Stimulated activated CD8-positive, alpha-beta memory T cell treated with anti-CD3 and anti-CD28 coated beads, Interleukin-12 subunit alpha, Interleukin-12 subunit beta, amount 100 ng/mL, for 24 hours (primary cell): ENCODE measurements around the gene PARK7.

Experiments
- DNase-seq: peaks from one replicate; pipeline ENCODE4 v3.0.0-alpha.2; 2020; ENCODE audit errors: extremely low read depth

Gene PARK7

GRCh38 chr1:7984811-7985210 lies 23.3 kb downstream of the PARK7 start:
- no peak for DNase-seq

- no peak for DNase-seq
Measured at GRCh38 chr1:7985851-7986612, 24.5 kb downstream of the PARK7 start.

- no peak for DNase-seq
Measured at GRCh38 chr1:7987528-7987927, 26.0 kb downstream of the PARK7 start.

- DNase-seq, result no peak
Measured at GRCh38 chr1:7988576-7988975, 27.1 kb downstream of the PARK7 start.

GRCh38 chr1:7989762-7990428 lies 28.4 kb downstream of the PARK7 start:
- no peak for DNase-seq

- DNase-seq, result no peak
Measured at GRCh38 chr1:7991504-7992440, 30.3 kb downstream of the PARK7 start.

- no peak for DNase-seq
Measured at GRCh38 chr1:7992885-7993284, 31.4 kb downstream of the PARK7 start.

- DNase-seq, result no peak
Measured at GRCh38 chr1:7993593-7994479, 32.3 kb downstream of the PARK7 start.

- no peak for DNase-seq
Measured at GRCh38 chr1:7994827-7995226, 33.3 kb downstream of the PARK7 start.

GRCh38 chr1:7995437-7995836 lies 33.9 kb downstream of the PARK7 start:
- DNase-seq, result no peak

- no peak for DNase-seq
Measured at GRCh38 chr1:8002329-8002910, 40.9 kb downstream of the PARK7 start.

- DNase-seq, result no peak
Measured at GRCh38 chr1:8002921-8003320, 41.4 kb downstream of the PARK7 start.

GRCh38 chr1:8003438-8004112 lies 42.1 kb downstream of the PARK7 start:
- DNase-seq, result no peak

- DNase-seq, result no peak
Measured at GRCh38 chr1:8004113-8004802, 42.7 kb downstream of the PARK7 start.

GRCh38 chr1:8004803-8005573 lies 43.5 kb downstream of the PARK7 start:
- DNase-seq, result no peak

GRCh38 chr1:8006037-8006963 lies 44.8 kb downstream of the PARK7 start:
- no peak for DNase-seq

- no peak for DNase-seq
Measured at GRCh38 chr1:8009043-8010002, 47.8 kb downstream of the PARK7 start.
